ENCODE results near the gene TNS1.

TNS1 gene

DNA sequence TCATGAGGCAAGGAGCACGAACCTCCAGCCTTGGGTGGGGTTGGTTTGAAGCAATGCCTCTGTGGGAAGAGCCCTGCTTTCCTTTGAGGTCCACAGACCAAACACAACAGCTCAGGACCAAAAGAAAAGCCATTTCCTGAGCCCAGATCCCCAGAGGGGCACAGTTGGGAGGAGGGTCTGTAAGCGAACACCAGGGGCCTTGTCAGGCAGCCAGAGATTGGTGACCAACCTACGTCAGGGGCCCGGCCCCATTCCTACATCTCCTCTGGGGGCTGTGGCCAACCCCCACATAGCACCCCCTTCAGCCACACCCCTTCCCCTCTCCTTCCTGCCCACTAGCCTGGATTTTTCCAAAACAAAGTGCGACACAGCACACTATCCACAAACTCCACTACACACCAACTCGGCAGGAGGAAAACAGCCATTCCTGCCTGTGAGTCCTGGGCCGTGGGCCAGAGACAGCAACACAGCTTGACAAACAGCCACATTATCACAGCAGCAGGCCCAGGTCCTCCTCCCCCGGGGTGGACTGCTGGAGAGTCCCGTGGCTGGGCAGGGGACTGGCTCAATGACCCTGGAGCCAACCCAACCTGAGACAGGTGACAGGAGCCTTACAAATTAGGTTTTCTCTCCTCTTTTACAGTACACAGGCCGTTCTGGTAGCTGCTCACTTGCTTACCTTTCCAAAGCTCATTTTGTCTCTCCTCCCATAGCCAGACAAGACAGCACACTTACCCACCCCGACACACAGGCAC lies 98.8 kb downstream of the TNS1 start:
- TF ChIP-seq, protein P1, sequence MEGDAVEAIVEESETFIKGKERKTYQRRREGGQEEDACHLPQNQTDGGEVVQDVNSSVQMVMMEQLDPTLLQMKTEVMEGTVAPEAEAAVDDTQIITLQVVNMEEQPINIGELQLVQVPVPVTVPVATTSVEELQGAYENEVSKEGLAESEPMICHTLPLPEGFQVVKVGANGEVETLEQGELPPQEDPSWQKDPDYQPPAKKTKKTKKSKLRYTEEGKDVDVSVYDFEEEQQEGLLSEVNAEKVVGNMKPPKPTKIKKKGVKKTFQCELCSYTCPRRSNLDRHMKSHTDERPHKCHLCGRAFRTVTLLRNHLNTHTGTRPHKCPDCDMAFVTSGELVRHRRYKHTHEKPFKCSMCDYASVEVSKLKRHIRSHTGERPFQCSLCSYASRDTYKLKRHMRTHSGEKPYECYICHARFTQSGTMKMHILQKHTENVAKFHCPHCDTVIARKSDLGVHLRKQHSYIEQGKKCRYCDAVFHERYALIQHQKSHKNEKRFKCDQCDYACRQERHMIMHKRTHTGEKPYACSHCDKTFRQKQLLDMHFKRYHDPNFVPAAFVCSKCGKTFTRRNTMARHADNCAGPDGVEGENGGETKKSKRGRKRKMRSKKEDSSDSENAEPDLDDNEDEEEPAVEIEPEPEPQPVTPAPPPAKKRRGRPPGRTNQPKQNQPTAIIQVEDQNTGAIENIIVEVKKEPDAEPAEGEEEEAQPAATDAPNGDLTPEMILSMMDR (IDR thresholded peaks at IDR 0.05; ENCODE audit: insufficient read depth, low read depth, low read length, missing control alignments) = no peak
- no peak overlapping the region for H3K4me3 ChIP-seq (ENCODE audit: low read length)
- DNase-seq (ENCODE audit: low read depth) = no peak

DNA sequence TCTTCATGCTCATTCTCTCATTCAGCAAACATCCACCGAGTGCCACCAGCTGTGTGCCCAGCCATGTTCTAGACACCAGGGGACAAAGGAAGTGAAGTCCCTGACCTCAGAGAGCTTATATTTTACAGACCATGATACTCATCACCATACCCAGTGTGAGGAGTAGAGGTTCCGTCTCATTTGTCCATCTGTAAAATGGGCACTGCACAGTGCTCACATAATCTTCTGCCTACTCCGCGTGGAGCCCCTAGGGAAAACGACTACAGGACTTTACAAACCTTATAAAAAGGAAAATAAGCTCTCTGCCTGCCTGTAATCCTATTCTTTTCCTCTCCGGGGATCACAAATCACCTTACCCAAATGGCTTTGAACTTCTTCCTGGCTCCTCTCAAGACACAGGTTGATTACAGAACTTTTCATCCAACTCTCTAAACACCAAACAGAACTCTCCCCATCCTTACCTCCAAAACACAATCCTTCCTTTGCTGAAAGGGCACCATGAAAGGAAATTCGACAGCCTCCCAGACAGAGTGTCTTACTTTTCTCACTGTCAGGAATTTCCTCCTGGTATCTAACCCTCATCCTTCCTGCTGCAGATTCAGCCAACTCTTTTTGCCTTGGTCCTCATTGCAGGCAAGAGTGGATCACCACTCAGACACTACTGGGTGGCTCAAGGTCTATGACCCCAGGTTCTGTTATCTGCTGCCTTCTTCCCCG lies 99.5 kb downstream of the TNS1 start:
- no peak overlapping the region for H3K4me3 ChIP-seq (ENCODE audit: low read length)
- TF ChIP-seq, protein P1 (IDR thresholded peaks at IDR 0.05; ENCODE audit: insufficient read depth, low read depth, low read length, missing control alignments) = no peak
- no peak for DNase-seq (ENCODE audit: low read depth)

- H3K4me3 ChIP-seq (ENCODE audit: low read length) = no peak overlapping the region
- DNase-seq (ENCODE audit: low read depth) = peak; percentile 45
- TF ChIP-seq, protein P1 (IDR thresholded peaks at IDR 0.05; ENCODE audit: insufficient read depth, low read depth, low read length, missing control alignments) = no peak
These were observed 100.2 kb downstream of the TNS1 start for GRCh38 chr2:217902379-217903141.

GRCh38 chr2:217901835-217902378 lies 100.9 kb downstream of the TNS1 start:
- H3K4me3 ChIP-seq (ENCODE audit: low read length) = no peak overlapping the region

GRCh38 chr2:217901400-217901799 lies 101.4 kb downstream of the TNS1 start:
- H3K4me3 ChIP-seq (ENCODE audit: low read length) = no peak overlapping the region
- DNase-seq (ENCODE audit: low read depth) = no peak
- TF ChIP-seq, protein P1 (IDR thresholded peaks at IDR 0.05; ENCODE audit: insufficient read depth, low read depth, low read length, missing control alignments) = no peak

More at GRCh38 chr2:217901835-217902378, 100.9 kb downstream of the TNS1 start:
- TF ChIP-seq, protein P1 (IDR thresholded peaks at IDR 0.05; ENCODE audit: insufficient read depth, low read depth, low read length, missing control alignments) = no peak
- no peak for DNase-seq (ENCODE audit: low read depth)

DNA sequence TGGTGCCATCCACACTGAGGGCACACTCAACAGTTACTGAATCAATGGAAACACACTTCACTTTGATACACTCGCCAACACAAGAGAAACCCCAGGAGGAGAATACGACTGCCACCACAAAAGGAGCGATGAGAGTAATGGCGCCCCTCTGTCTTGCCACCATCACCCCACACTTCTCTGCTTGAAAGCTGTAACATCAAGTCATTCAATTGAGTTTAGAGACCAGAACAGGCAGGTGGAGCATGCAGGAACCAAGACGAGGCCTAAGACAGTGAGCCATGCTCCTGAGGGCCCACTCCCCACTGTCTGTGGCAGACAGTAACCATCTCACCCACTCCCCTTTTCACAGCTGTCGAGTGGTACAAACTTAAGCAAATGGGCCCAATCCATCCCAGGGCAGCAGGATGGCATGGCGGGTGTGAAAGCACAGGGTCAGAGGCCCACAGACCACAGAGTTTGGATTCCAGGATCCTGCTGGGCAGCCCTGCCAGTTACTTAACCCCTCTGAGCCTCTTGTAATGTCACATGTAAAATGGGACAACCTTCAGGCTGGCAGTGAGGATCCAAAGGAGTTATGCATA lies 101.9 kb downstream of the TNS1 start:
- DNase-seq (ENCODE audit: low read depth) = no peak
- no peak overlapping the region for H3K4me3 ChIP-seq (ENCODE audit: low read length)

More for the DNA sequence above, 101.9 kb downstream of the TNS1 start:
- TF ChIP-seq, protein P1 (IDR thresholded peaks at IDR 0.05; ENCODE audit: insufficient read depth, low read depth, low read length, missing control alignments) = no peak

Data from epithelial cell of esophagus (primary cell).